ENCODE measurements around the gene PPT2. TPM values are rescaled to one million over a fixed set of nuclear protein-coding genes. Genes with fewer than 3 reads are reported as not detected.

The PPT2 gene
- total RNA-seq, 2 experiments from 2014 or later = 15.4 to 17.1 TPM

DNA sequence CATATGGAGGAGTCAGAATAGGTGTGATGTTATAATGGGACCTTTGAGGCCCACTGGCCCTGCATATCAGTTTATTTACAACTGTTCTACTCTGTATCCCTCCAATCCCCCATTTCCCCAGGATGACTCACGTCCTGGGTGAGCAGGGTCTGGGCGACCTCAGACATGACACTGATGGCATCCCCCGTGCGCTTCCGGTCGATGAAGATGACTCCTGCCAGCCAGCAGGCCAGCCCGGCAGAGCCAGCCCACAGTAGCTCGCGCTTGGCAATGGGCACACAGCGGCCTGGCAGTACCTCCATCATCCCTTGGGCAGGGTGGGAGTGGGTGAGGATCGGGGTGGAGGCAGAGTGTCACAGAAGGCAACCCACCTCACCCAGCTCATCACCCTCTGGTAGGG lies 16.4 kb downstream of the PPT2 start:
- DNase-seq (no peak), ATAC-seq (no peak)
- no peak overlapping the region for H3K27ac Mint-ChIP-seq
- no peak overlapping the region for H3K4me3 Mint-ChIP-seq
- CTCF ChIA-PET = no interaction called here
- peaks cover 28% of the 10 kb centered on the region for H3K4me1 Mint-ChIP-seq (ENCODE audit: low read depth)
- peaks cover 37% of the 10 kb centered on the region for H3K36me3 Mint-ChIP-seq (ENCODE audit: low read depth)
- POLR2A ChIA-PET = no interaction called here
- H3K9me3 Mint-ChIP-seq (ENCODE audit: insufficient read depth) = no peaks in the 10 kb centered on the region
- H3K27me3 Mint-ChIP-seq (ENCODE audit: low read depth) = no peaks in the 10 kb centered on the region

DNA sequence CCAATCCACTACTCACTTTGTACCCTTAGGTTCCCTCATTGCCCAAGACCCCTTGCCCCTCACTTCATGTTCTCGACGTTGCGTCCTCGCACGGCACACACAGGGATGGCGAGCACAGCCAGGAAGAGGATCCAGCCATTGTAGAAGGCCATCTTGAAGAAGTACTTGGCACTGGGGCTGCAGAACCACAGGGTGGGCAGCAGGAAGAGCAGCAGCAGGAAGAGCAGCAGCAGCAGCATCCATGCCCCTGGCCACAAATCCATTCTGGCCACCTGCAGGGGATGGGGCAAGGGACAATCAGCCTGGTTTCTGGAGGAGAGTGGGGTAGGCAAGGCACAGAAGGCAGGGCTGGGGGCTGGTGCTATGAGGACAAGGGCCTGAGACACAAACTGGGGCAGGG lies 17.3 kb downstream of the PPT2 start:
- H3K4me3 Mint-ChIP-seq = no peak overlapping the region
- CTCF ChIA-PET = interaction anchor here (1.2 to 1.3 kb wide), 2 partner anchors 24 to 52 kb away, joined by 3 to 5 read pairs; no protein-coding TSS in a partner anchor
- POLR2A ChIA-PET = interaction anchor here (1.0 kb wide), 1 partner anchor 19 kb away, joined by 3 read pairs; the partner anchor contains the start of gene PBX2
- H3K36me3 Mint-ChIP-seq (ENCODE audit: low read depth) = peaks cover 32% of the 10 kb centered on the region
- ATAC-seq = no peak
- H3K4me1 Mint-ChIP-seq (ENCODE audit: low read depth) = peaks cover 32% of the 10 kb centered on the region
- no peaks in the 10 kb centered on the region for H3K9me3 Mint-ChIP-seq (ENCODE audit: insufficient read depth)
- H3K27me3 Mint-ChIP-seq (ENCODE audit: low read depth) = no peaks in the 10 kb centered on the region
- H3K27ac Mint-ChIP-seq = no peak overlapping the region
- no peak for DNase-seq

DNA sequence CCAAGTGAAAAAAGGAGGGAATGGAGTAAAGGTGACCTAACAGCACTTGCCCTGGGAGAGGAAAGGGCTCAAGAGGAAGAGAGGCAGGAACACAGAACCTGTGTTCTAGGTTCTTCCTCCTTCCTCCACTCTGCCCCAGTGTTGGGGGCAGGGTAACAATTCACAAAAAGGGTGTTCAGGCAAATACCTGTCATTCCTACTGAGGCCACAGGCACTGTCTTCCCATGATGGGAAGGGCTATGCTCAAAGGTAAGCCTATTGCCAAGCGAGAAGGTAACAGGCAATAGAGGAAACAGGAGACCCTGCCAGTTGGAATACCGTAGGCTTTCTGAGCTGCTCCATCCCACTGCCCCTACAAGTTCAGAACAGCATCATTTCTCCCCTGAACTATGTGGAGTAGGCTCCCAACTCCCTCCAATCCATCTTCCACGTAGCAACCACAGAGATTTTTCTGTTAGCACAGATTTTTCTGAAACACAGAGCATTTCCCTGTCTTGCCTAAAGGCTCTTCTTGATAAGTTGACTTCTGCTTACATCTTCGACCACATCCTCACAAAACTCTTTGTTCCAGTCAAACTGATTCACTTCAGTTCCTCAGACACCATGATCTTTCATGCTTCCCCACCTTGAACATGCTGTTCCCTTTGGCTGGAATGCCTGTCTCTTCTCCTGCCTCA lies 19.2 kb downstream of the PPT2 start:
- CTCF ChIA-PET = no interaction called here
- peak overlapping the region; percentile 4 for H3K27ac Mint-ChIP-seq
- no peak overlapping the region for H3K4me3 Mint-ChIP-seq
- H3K36me3 Mint-ChIP-seq (ENCODE audit: low read depth) = peaks cover 23% of the 10 kb centered on the region
- H3K9me3 Mint-ChIP-seq (ENCODE audit: insufficient read depth) = no peaks in the 10 kb centered on the region
- no peaks in the 10 kb centered on the region for H3K27me3 Mint-ChIP-seq (ENCODE audit: low read depth)
- DNase-seq (no peak), ATAC-seq (no peak)
- POLR2A ChIA-PET = no interaction called here
- peaks cover 46% of the 10 kb centered on the region for H3K4me1 Mint-ChIP-seq (ENCODE audit: low read depth)

DNA sequence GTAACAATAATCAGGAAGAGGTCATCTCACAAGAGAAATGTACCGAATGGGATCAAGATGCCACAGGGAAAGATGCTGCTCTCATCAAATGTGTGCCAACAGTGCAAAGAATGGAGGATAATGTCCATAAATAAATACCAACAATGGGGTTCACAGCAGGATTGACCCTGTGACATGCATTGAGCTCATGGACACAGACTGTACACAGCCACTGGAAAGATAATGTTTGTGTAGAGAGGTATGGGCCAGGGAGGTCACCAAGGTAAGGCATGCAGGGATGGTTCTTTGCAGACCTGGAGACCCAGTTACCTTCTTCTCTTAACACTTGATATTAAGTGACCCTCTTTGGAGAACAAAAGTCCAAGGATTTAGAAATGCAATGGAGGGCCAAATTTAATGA lies 20.5 kb downstream of the PPT2 start:
- ATAC-seq (no peak), DNase-seq (no peak)
- no peak overlapping the region for H3K27ac Mint-ChIP-seq
- H3K27me3 Mint-ChIP-seq (ENCODE audit: low read depth) = no peaks in the 10 kb centered on the region
- POLR2A ChIA-PET = interaction anchor here (0.5 kb wide), 1 partner anchor 22 kb away, joined by 4 read pairs; no protein-coding TSS in a partner anchor
- H3K36me3 Mint-ChIP-seq (ENCODE audit: low read depth) = peaks cover 24% of the 10 kb centered on the region
- H3K4me1 Mint-ChIP-seq (ENCODE audit: low read depth) = peaks cover 55% of the 10 kb centered on the region
- no peaks in the 10 kb centered on the region for H3K9me3 Mint-ChIP-seq (ENCODE audit: insufficient read depth)
- CTCF ChIA-PET = no interaction called here
- peak overlapping the region; percentile 90 for H3K4me3 Mint-ChIP-seq

DNA sequence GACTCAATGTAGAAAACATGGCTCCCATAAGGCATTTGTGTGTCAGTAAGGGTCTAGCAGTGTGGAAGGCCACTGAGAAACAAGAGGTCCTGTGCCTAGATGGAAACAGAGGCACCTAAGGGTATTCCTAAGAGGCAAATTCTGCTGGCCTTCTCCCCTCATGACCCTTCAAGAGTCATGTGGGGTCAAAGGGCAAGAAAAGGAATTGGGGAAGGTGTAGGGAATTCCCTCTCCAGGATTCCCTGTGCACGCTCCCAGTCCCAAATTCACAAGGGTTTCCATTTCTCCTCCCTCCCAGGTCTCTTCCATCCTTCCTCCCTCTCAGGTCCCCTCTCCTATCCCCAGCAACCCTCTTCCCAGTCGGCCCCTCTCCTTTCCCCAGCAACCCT lies 21.4 kb downstream of the PPT2 start:
- Mint-ChIP-seq H3K27me3 (ENCODE audit: low read depth) (no peaks in the 10 kb centered on the region), H3K36me3 (ENCODE audit: low read depth) (peaks cover 20% of the 10 kb centered on the region), H3K4me1 (ENCODE audit: low read depth) (peaks cover 63% of the 10 kb centered on the region), H3K27ac (peak overlapping the region; percentile 76), H3K4me3 (peak overlapping the region; percentile 90), H3K9me3 (ENCODE audit: insufficient read depth) (no peaks in the 10 kb centered on the region)
- ATAC-seq (no peak), DNase-seq (no peak)
- ChIA-PET POLR2A (no interaction called here), CTCF (no interaction called here)

DNA sequence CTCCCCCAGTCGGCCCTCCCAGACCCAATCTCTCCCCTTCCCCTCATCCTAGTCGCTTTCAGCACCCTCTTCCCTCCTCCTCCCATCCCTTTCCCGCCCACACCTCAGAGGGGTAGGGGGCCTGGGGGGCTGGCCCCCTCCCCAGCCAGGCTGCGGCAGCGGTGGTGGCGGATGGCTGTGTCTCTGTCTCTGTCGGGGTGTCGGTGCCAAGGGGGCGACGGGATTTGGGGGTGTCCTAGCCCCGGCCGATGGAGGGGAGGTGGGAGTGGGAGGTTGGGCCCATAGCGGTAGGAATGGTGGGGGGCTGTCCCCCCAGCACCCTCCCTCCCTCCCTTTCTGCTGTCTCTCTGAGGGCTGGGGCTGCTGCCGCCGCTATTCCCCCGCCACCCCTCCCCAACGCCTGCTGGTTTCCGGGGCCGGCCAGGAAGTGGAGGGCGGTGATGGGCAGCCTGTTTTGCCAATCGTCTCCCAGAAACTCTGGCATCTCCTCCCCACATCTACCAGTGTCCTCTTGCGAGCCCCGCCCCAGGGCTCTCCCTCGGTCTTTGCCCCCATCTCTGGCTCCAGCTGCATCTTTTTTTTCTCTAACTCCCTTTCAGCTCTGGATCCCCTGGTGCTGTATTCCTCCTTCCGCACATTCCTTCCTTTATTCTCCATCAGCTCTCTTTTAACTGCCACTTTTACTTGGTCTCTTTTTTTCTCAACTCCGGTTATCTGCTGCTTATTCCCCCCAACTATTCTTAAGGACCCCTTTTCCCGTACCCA lies 22.0 kb downstream of the PPT2 start, which contains the start of gene AGPAT1:
Gene AGPAT1, minus strand, starts transcription at position 374 of the 765 bp plus-strand sequence. CDS start 4,588 bp downstream, outside the sequence.
- Mint-ChIP-seq H3K9me3 (ENCODE audit: insufficient read depth) (no peaks in the 10 kb centered on the region), H3K27me3 (ENCODE audit: low read depth) (no peaks in the 10 kb centered on the region), H3K4me1 (ENCODE audit: low read depth) (peaks cover 68% of the 10 kb centered on the region), H3K27ac (peak within 1 kb of the TSS; percentile 92), H3K36me3 (ENCODE audit: low read depth) (peaks cover 21% of the 10 kb centered on the region), H3K4me3 (peak within 1 kb of the TSS; percentile 90)
- CTCF ChIA-PET = interaction anchor here (1.0 to 2.5 kb wide), 4 partner anchors 17 to 57 kb away, joined by 5 to 25 read pairs (median 8); partner anchors contain the start of genes ATF6B and GPSM3
- POLR2A ChIA-PET = interaction anchor here (0.6 to 1.3 kb wide), 7 partner anchors 8 to 49 kb away, joined by 3 to 6 read pairs (median 4); partner anchors contain the start of gene GPSM3
- peak; percentile 57 for ATAC-seq
- DNase-seq = peak; percentile 98

DNA sequence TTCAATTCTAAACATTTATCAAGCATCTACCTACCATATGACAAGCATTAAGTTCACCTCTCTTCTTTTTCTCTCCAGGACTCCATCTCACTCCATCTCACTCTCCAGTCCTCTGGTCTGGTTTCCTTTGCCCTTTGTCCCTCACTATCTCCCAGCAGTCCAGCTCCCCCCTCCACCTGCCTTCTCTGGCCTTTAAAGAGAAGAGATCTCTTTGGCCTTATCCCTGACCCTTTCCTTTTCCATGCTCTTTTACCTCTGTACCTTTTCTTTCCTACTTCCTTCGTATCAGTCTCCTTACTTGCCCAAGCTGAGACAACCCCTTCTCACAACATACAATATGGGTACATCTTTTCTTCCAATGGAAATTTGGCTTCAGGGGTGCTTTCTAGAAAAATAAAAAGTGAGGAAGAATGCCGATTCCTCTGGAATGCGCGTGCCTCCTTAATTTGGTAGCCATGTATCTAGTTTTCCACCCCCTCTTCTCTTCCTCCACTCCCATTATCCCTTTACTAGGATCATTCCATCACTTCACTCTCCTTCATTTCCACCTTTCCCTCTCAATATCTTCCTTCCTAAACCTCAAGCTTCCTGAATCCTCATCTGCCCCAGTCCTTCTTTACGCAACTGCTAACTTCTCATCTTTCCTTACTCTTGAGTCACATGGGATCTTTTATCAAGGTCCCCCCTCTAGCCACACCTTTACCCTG lies 22.7 kb downstream of the PPT2 start:
- Mint-ChIP-seq H3K9me3 (ENCODE audit: insufficient read depth) (no peaks in the 10 kb centered on the region), H3K27ac (peak overlapping the region; percentile 92), H3K4me1 (ENCODE audit: low read depth) (peaks cover 68% of the 10 kb centered on the region), H3K4me3 (peak overlapping the region; percentile 90), H3K36me3 (ENCODE audit: low read depth) (peaks cover 21% of the 10 kb centered on the region), H3K27me3 (ENCODE audit: low read depth) (no peaks in the 10 kb centered on the region)
- ChIA-PET CTCF (interaction anchor here (1.0 to 2.5 kb wide), 4 partner anchors 16 to 58 kb away, joined by 5 to 25 read pairs (median 8); partner anchors contain the start of genes ATF6B and GPSM3), POLR2A (interaction anchor here (0.6 to 1.3 kb wide), 12 partner anchors 9 to 217 kb away, joined by 3 to 8 read pairs (median 4); partner anchors contain the start of genes GPSM3 and PBX2)
- DNase-seq = no peak
- ATAC-seq = no peak

DNA sequence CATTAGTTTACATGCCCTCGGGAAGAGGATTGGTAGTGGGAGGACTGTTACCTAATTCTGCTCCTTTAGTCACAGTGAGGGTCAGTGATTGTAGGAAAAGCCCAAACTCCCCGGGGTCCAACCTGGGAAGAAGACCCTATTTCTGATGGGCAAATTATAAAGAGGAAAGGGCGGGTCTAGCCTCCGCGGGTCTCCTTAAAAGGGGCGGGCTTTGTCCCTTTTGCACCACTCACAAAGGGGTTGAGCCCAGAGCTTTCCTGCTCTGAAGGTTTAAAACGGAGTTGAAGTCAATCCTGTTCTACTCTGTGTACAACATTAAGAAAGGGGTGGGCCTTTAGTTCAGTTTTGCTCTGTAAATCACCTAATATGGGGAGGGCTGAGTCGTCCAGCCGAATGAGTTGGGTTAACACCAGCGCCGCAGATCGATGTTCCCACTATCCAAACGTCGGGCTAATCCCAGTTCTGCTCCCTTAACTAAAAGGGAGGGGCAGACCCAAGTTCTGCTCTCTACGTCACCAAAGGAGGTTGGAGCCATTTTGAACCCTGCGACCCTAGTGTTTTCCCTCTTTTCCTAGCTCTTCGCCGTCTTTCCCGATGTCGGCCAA lies 23.3 kb downstream of the PPT2 start:
- ATAC-seq = peak; percentile 5
- Mint-ChIP-seq H3K4me3 (peak overlapping the region; percentile 90), H3K36me3 (ENCODE audit: low read depth) (peaks cover 25% of the 10 kb centered on the region), H3K9me3 (ENCODE audit: insufficient read depth) (no peaks in the 10 kb centered on the region), H3K27ac (peak overlapping the region; percentile 92), H3K4me1 (ENCODE audit: low read depth) (peaks cover 71% of the 10 kb centered on the region), H3K27me3 (ENCODE audit: low read depth) (no peaks in the 10 kb centered on the region)
- POLR2A ChIA-PET = interaction anchor here (0.6 to 1.3 kb wide), 6 partner anchors 12 to 360 kb away, joined by 3 to 8 read pairs (median 5); partner anchors contain the start of genes GPSM3 and PBX2
- peak; percentile 63 for DNase-seq
- CTCF ChIA-PET = interaction anchor here (1.0 to 2.5 kb wide), 4 partner anchors 16 to 60 kb away, joined by 3 to 25 read pairs (median 6); no protein-coding TSS in a partner anchor

DNA sequence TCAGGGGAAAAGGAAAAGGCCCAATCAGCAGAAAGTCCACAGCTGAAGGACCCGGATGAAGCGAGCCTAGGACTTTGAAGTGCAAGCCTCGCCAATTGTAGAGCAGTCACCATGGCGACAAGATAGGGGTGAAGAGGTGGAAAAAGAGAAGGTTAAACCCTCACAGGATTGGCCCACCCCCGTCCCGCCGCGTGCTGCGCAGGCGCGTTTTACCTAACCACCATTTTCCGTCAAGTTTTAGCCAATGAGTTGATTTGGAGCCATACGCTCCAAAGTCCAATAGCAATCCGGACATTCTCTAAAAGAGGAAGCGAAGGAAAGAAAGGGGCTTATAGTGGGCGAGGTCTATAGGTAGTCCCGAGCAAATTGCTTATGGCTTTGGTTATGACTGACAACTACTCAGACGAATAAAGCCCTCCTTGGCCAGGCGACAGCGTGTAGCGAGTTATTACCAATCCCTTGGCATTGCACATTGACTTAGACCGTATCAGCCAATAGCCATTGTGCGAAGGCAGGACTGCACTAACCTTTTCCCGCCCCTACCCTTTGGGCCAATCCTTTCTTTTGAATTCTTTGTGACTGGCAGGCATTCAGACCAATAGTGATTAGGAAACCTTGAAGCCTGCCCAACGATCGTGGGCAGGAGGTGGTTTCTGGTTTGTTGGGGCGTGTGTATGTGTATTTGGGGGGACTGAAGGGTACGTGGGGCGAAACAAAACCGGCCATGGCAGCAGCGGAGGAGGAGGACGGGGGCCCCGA lies 24.0 kb downstream of the PPT2 start, which contains the start of gene RNF5:
Gene RNF5, plus strand, starts transcription at position 618 of the 759 bp plus-strand sequence. Its CDS starts 107 bp downstream, at position 725.
- peak; percentile 97 for DNase-seq
- H3K27me3 Mint-ChIP-seq (ENCODE audit: low read depth) = no peaks in the 10 kb centered on the region
- ATAC-seq = peak; percentile 89
- H3K4me3 Mint-ChIP-seq = peak within 1 kb of the TSS; percentile 90
- peaks cover 29% of the 10 kb centered on the region for H3K36me3 Mint-ChIP-seq (ENCODE audit: low read depth)
- ChIA-PET CTCF (interaction anchor here (1.0 to 2.5 kb wide), 5 partner anchors 15 to 61 kb away, joined by 3 to 25 read pairs (median 4); no protein-coding TSS in a partner anchor), POLR2A (interaction anchor here (0.6 to 2.5 kb wide), 8 partner anchors 12 to 716 kb away, joined by 3 to 45 read pairs (median 5); partner anchors contain the start of genes GPSM3 and PBX2)
- peak within 1 kb of the TSS; percentile 92 for H3K27ac Mint-ChIP-seq
- H3K9me3 Mint-ChIP-seq (ENCODE audit: insufficient read depth) = no peaks in the 10 kb centered on the region
- H3K4me1 Mint-ChIP-seq (ENCODE audit: low read depth) = peaks cover 66% of the 10 kb centered on the region
